Measurements from ENCODE around the gene ADGRV1.
"Not testable (repeated sequence)": the region's sequence is repeated elsewhere in the genome, so short reads cannot be mapped to it uniquely, and the experiment has no call there.

GRCh38 chr5:90600307-90600706 lies 41.7 kb downstream of the ADGRV1 start:
- not testable (repeated sequence) for TF ChIP-seq CTCF (IDR thresholded peaks at IDR 0.05; ENCODE audit: insufficient read depth, low read length); GABPA (IDR thresholded peaks at IDR 0.05; ENCODE audit: low read depth); POLR2AphosphoS5 (IDR thresholded peaks at IDR 0.05; ENCODE audit: low read depth); REST (IDR thresholded peaks at IDR 0.05; ENCODE audit: insufficient replicate concordance, low read depth); SPI1 (IDR thresholded peaks at IDR 0.05; ENCODE audit: borderline replicate concordance, low read depth)

Data from HL-60 (cell line).